Activated CD4-positive, CD25-positive, alpha-beta regulatory T cell (primary cell): ENCODE results near the gene ERMP1.
"Not testable (repeated sequence)": the region's sequence is repeated elsewhere in the genome, so short reads cannot be mapped to it uniquely, and the experiment has no call there.

ENCODE experiments used
- DNase-seq, 4 experiments: peaks; one replicate each; lab custom pipeline; 2025; lab: John Stamatoyannopoulos, UW

ERMP1 gene

GRCh38 chr9:5818424-5819142 is 14.3 kb downstream of the ERMP1 start:
- no peak for DNase-seq

- no peak for DNase-seq
These were observed 15.1 kb downstream of the ERMP1 start for GRCh38 chr9:5817862-5818261.

- no peak for DNase-seq
These were observed 17.5 kb downstream of the ERMP1 start for GRCh38 chr9:5815461-5815860.

- DNase-seq, result no peak
These were observed 19.1 kb downstream of the ERMP1 start for GRCh38 chr9:5813824-5814223.

- no peak for DNase-seq
These were observed 21.2 kb downstream of the ERMP1 start for GRCh38 chr9:5811751-5812150.

GRCh38 chr9:5805478-5805877 is 27.4 kb downstream of the ERMP1 start:
- DNase-seq, result no peak

DNA sequence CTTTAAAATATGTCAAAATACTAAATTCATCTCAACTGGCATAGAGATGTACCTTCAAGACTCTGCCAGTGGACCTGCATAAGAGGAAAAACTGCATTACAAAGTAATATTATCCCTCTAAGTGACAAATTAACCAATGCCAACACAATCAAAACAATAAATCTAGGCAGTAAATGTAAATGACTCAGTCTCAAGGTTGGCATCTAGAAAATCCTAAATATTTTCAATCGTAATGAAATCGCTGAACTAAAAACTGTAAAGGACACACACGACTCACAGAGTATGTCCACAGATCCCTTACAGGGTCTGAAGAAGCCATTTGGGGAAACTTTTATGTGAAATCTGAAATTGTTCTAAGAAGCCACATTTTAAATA is 31.2 kb downstream of the ERMP1 start:
- DNase-seq, result no peak

DNA sequence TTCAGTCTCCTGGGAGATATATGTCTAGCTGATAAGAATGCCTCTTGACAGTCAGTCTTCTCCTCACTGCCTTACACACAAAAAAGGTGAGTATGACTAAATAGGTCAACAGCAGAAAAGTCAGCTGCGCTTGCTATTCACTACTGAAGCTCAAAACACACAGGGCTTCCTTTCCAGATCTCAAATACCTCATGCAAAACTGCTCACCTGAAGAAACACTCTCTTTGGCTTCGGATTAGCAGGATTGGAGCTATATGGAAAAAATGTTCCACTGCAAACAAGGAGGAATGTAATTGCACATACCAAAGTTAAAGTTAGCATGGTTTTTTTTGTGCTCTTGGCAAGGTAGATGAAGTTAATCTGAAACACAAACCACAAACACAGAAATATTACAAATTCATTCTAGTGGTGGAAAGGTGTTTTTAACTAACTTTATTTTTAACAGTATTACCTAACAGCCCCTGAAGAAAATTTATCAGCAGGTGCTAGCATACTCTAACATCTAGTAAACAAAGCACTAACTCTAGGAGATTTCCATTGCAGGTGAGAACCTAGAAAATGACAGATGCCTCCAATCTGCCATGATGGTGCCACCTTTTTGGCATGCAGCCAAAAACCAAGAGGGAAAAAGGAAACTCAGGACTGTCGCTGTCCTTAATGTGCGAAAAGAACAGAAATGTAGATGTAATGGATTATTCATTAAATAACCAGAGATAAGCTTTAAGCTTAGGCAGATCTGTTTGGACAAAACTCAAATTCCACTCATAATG is 31.8 kb downstream of the ERMP1 start:
- DNase-seq, result no peak

DNA sequence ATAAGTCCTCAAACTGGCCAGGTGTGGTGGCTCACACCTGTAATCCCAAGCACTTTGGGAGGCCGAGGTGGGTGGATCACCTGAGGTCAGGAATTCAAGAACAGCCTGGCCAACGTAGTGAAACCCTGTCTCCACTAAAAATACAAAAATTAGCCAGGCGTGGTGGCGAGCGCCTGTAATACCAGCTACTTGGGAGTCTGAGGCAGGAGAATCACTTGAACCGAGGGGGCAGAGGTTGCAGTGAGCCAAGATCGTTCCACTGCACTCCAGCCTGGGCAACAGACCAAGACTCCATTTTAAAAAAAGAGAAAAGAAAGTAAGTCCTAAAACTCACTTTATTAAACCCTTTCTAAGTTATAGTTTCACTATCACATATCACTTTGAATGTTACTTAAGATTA is 32.5 kb downstream of the ERMP1 start:
- not testable (repeated sequence) for DNase-seq

DNA sequence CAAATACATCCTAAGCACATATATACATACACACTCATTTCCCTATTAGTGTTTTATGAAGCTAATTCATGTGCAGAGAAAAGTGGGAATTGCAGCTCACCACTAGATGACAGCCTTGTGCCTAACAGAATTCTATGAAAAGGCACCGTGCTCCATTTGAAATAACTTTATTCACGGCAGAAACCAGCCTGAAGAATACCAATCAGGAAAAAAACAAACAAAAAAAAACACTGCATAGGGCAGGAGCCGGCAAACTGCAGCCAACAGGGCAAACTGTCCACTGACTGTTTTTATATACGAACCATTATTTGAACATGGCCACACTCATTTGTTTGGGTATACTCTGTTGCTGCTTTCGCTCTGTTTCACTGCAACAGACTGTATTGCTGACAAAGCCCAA is 33.6 kb downstream of the ERMP1 start:
- no peak for DNase-seq

- no peak for DNase-seq
These were observed 34.3 kb downstream of the ERMP1 start for GRCh38 chr9:5798581-5798980.

DNA sequence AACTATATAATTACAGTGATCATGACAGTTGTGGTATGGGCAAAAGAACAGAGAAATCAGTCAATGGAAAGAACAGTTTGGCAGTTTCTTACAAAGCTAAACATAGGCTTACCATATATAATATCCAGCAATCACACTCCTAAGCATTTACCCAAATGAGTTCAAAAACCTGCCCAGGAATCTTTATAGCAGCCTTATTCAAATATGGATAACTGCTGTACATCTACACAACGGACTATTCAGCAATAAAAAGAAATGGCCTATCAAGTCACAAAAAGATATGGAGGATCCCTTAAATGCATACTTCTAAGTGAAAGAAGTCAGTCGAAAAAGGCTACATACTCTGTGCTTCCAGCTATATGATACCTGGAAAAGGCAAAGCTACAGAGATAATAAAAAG is 36.6 kb downstream of the ERMP1 start:
- DNase-seq, result no peak

- DNase-seq, result no peak
These were observed 39.1 kb downstream of the ERMP1 start for GRCh38 chr9:5793812-5794211.

- DNase-seq, result no peak
These were observed 41.0 kb downstream of the ERMP1 start for GRCh38 chr9:5791870-5792269.

DNA sequence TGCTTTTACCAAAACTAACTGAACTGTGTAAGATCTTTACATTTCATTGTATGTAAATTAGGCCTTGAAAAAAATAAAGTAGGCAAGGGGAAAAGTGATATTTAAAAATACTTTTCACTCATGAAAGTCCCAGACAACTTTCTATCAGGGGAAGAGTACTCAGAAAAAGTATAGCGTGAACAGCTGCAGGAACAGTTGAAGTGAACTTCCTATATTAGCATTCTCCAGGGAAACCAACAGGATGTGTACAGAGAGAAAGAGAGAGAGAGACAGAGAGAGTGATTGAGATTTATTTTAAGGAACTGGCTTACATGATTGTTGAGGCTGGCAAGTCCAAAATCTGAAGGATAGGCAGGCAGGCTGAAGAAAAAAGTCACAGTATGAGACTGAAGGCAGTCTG is 42.0 kb downstream of the ERMP1 start:
- DNase-seq, result no peak

DNA sequence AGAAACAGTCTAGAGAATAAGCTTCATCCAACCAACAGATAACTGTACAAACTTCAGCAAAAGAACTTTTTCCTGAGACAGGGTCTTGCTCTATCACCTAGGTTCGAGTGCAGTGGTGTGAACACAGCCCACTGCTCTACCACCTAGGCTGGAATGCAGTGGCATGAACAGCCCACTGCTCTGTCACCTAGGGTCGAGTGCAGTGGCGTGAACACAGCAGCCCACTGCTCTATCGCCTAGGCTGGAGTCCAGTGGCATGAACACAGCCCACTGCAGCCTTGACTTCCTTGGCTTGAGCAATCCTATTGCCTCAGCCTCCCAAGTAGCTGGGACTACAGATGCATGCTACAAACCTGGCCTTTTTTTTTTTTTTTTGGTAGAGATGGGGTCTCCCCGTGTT is 43.4 kb downstream of the ERMP1 start:
- DNase-seq, result no peak

- no peak for DNase-seq
These were observed 45.1 kb downstream of the ERMP1 start for GRCh38 chr9:5787759-5788302.

DNA sequence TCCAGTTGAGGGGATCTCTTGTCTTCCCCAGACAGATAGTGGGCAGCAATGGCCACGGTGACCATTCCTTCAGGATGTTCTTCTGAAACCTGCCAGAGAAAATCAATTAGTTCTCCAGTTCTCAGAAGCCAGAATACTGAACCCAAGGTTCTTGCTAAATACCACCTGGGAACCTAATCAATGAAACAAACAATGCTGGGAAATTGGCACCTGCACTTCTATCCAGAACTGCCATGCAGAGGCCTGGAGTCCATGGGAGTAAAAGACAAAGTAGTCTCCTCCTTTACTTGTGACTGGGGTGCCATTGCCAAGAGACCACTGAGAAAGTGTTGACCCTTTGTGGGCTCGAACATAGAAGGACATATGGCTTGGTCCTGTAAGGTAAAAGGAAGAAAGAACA is 45.7 kb downstream of the ERMP1 start:
- DNase-seq, result no peak

- no peak for DNase-seq
These were observed 46.4 kb downstream of the ERMP1 start for GRCh38 chr9:5786370-5787127.

- DNase-seq, result no peak
These were observed 48.2 kb downstream of the ERMP1 start for GRCh38 chr9:5784526-5785315.

DNA sequence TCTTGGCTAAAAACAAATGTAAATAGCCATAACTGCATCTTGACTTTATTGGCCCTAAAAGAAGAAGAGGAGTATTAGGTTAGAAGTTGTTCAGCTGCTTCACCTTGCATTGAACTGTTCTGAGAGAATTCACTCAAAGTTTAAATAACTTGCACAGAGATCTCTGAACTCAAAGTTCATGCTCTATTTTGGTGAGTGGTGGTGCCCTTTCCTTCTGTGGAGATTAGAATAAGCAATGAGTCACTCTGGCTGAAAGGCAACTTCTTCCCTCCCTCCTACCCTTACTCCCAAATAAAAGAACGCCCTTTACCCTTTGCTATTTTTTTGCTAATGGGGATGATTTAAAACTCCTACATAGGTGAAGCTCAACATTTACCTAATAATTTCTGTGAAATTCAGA is 48.9 kb downstream of the ERMP1 start:
- no peak for DNase-seq

GRCh38 chr9:5783420-5783819 is 49.5 kb downstream of the ERMP1 start:
- not testable (repeated sequence) for DNase-seq
